ENCODE results near the gene THSD4. TPM values are rescaled to one million over a fixed set of nuclear protein-coding genes. Genes with fewer than 3 reads are reported as not detected.
A peak's percentile ranks its signal among the peaks of the same experiment; 100 is the strongest.

The THSD4 gene
- total and polyA plus RNA-seq, 5 donors from 2014 or later, result not detected

DNA sequence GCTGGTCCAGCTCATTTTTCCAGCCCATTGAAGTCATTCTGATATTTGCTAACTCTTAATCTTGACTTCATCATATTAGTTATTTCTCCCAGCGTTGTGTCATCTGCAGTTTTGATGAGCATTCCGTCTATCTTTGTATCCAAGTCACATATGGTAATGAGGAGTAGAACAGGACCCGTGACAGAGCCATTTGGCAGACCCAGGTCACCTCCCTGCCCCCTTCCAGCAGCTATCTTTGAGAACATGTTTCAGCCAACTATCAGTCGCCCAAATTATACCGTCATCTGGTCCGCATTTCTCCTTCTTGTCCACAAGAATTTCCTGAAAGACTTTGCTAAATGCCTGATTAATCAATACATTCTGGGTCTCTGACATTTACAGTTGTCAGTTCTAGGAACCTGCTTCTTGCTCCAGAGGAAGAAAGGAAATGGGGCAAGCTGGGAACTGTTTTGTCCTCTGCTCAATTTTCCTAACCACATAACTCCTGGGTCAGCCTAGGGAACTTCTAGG, 347.9 kb downstream of the THSD4 start:
- H3K27ac Mint-ChIP-seq, result no peak overlapping the region
- no peak overlapping the region for H3K4me3 Mint-ChIP-seq
- H3K36me3 Mint-ChIP-seq, result no peaks in the 10 kb centered on the region

GRCh38 chr15:71465131-71465955, 350.1 kb downstream of the THSD4 start:
- Mint-ChIP-seq H3K4me1 (no peaks in the 10 kb centered on the region), H3K9me3 (peaks cover 0 to 2% (median 0%) of the 10 kb centered on the region in 7 donors), H3K36me3 (no peaks in the 10 kb centered on the region), H3K27me3 (peaks cover 6% of the 10 kb centered on the region), H3K27ac (no peak overlapping the region), H3K4me3 (no peak overlapping the region)
- Histone ChIP-seq H3K36me3 (ENCODE audit: control insufficient read depth, insufficient read depth, low read length) (no peaks in the 10 kb centered on the region), H3K4me3 (ENCODE audit: low read depth, low read length) (no peak overlapping the region), H3K27ac (ENCODE audit: insufficient read depth, low read length, poor library complexity, severe bottlenecking) (no peak overlapping the region), H3K9me3 (ENCODE audit: control insufficient read depth in 2 of 2, low read length in 2 of 2) (no peaks in the 10 kb centered on the region), H3K27me3 (ENCODE audit: control insufficient read depth, insufficient read depth, low read length) (peaks cover 3% of the 10 kb centered on the region), H3K4me1 (ENCODE audit: control insufficient read depth, insufficient read depth, low read length, poor library complexity, severe bottlenecking) (no peaks in the 10 kb centered on the region)
- ATAC-seq (ENCODE audit: low read depth in 2 of 2), result no peak
- DNase-seq, result no peak

More for the DNA sequence above, 347.9 kb downstream of the THSD4 start:
- H3K4me3 ChIP-seq (ENCODE audit: low read depth, low read length), result no peak overlapping the region
- no peaks in the 10 kb centered on the region for H3K36me3 ChIP-seq (ENCODE audit: control insufficient read depth, insufficient read depth, low read length)
- no peaks in the 10 kb centered on the region for H3K9me3 ChIP-seq (ENCODE audit: control insufficient read depth in 2 of 2, low read length in 2 of 2)
- DNase-seq (no peak), ATAC-seq (ENCODE audit: low read depth in 2 of 2) (no peak)
- Mint-ChIP-seq H3K4me1 (no peaks in the 10 kb centered on the region), H3K27me3 (peaks cover 12% of the 10 kb centered on the region), H3K9me3 (peaks cover 0 to 2% (median 0%) of the 10 kb centered on the region in 7 donors)
- no peak overlapping the region for H3K27ac ChIP-seq (ENCODE audit: insufficient read depth, low read length, poor library complexity, severe bottlenecking)
- H3K27me3 ChIP-seq (ENCODE audit: control insufficient read depth, insufficient read depth, low read length), result peaks cover 3% of the 10 kb centered on the region
- no peaks in the 10 kb centered on the region for H3K4me1 ChIP-seq (ENCODE audit: control insufficient read depth, insufficient read depth, low read length, poor library complexity, severe bottlenecking)

DNA sequence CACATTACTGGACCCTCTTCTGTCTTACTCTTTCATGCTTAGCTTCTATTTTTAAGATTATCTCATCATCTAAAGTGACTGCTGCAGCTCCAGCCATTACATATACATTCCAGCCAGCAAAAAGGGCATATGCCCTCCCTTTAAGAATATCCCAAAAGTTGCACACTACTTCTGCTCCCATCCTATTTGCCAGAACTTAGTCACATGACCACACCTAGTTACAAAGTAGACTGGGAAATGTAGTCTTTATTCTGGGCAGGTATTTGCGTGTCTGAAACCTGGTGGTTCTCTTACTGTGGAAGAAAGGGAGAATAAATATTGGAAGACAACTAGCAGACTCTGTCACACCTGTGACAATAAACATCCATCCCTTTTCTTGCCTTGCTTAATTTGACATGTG, 353.4 kb downstream of the THSD4 start:
- no peak overlapping the region for H3K4me3 ChIP-seq (ENCODE audit: low read depth, low read length)
- H3K9me3 ChIP-seq (ENCODE audit: control insufficient read depth in 2 of 2, low read length in 2 of 2), result no peaks in the 10 kb centered on the region
- ATAC-seq (ENCODE audit: low read depth in 2 of 2), result no peak
- peaks cover 0 to 2% (median 0%) of the 10 kb centered on the region in 7 donors for H3K9me3 Mint-ChIP-seq
- H3K27me3 ChIP-seq (ENCODE audit: control insufficient read depth, insufficient read depth, low read length), result peaks cover 3% of the 10 kb centered on the region
- no peaks in the 10 kb centered on the region for H3K36me3 ChIP-seq (ENCODE audit: control insufficient read depth, insufficient read depth, low read length)
- H3K4me1 ChIP-seq (ENCODE audit: control insufficient read depth, insufficient read depth, low read length, poor library complexity, severe bottlenecking), result no peaks in the 10 kb centered on the region
- no peak overlapping the region for H3K27ac ChIP-seq (ENCODE audit: insufficient read depth, low read length, poor library complexity, severe bottlenecking)
- DNase-seq, result no peak
- no peak overlapping the region for H3K4me3 Mint-ChIP-seq
- no peak overlapping the region for H3K27ac Mint-ChIP-seq
- H3K27me3 Mint-ChIP-seq, result peaks cover 6% of the 10 kb centered on the region
- no peaks in the 10 kb centered on the region for H3K36me3 Mint-ChIP-seq
- H3K4me1 Mint-ChIP-seq, result no peaks in the 10 kb centered on the region

DNA sequence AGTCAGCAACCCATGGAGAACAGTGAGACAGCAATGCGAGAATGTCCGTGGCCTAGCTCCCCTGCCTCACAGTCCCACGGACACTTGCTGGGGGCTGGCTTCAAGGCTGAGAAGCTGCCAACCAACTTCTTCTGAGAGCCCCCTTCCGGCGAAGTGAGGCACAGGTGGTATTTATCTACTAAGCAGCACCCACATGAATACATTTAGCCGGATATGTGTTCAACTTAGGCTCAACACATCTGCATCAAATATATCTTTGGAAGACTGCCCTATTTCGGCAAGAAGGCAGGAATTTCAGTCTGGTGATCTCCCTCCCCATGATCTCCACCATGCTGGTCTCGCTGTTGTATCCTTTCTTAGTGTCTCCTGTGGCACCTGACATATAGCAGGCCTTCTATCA, 354.1 kb downstream of the THSD4 start:
- H3K27me3 Mint-ChIP-seq, result peaks cover 6% of the 10 kb centered on the region
- no peak overlapping the region for H3K27ac Mint-ChIP-seq
- H3K4me1 Mint-ChIP-seq, result no peaks in the 10 kb centered on the region
- Histone ChIP-seq H3K27ac (ENCODE audit: insufficient read depth, low read length, poor library complexity, severe bottlenecking) (no peak overlapping the region), H3K9me3 (ENCODE audit: control insufficient read depth in 2 of 2, low read length in 2 of 2) (no peaks in the 10 kb centered on the region), H3K36me3 (ENCODE audit: control insufficient read depth, insufficient read depth, low read length) (no peaks in the 10 kb centered on the region), H3K4me3 (ENCODE audit: low read depth, low read length) (no peak overlapping the region), H3K27me3 (ENCODE audit: control insufficient read depth, insufficient read depth, low read length) (peaks cover 3% of the 10 kb centered on the region), H3K4me1 (ENCODE audit: control insufficient read depth, insufficient read depth, low read length, poor library complexity, severe bottlenecking) (no peaks in the 10 kb centered on the region)
- H3K4me3 Mint-ChIP-seq, result no peak overlapping the region
- ATAC-seq (ENCODE audit: low read depth in 2 of 2), result no peak
- peaks cover 0 to 2% (median 0%) of the 10 kb centered on the region in 7 donors for H3K9me3 Mint-ChIP-seq
- H3K36me3 Mint-ChIP-seq, result no peaks in the 10 kb centered on the region
- no peak for DNase-seq

DNA sequence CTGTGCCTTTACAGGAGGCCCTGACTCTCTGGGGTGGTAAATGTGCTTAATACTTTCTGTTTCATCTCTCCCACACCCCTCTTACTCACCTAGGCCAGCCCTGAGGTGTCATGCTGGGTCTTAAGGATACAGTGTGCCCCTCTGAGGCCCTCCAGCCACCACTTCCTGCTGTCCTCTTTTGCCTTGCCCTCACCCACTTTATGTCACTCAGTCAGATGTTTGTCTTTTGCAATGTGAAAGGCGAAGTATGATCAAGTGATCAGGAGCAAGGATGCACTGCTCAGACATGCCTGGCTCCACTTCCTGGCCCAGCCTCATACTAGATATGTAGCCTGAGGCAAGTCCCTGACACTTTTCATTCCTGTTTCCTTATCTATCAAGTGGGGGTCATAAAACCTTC, 356.1 kb downstream of the THSD4 start:
- Histone ChIP-seq H3K4me3 (ENCODE audit: low read depth, low read length) (no peak overlapping the region), H3K4me1 (ENCODE audit: control insufficient read depth, insufficient read depth, low read length, poor library complexity, severe bottlenecking) (no peaks in the 10 kb centered on the region), H3K36me3 (ENCODE audit: control insufficient read depth, insufficient read depth, low read length) (no peaks in the 10 kb centered on the region), H3K27me3 (ENCODE audit: control insufficient read depth, insufficient read depth, low read length) (no peaks in the 10 kb centered on the region), H3K9me3 (ENCODE audit: control insufficient read depth in 2 of 2, low read length in 2 of 2) (no peaks in the 10 kb centered on the region), H3K27ac (ENCODE audit: insufficient read depth, low read length, poor library complexity, severe bottlenecking) (no peak overlapping the region)
- Mint-ChIP-seq H3K36me3 (no peaks in the 10 kb centered on the region), H3K27me3 (peaks cover 14% of the 10 kb centered on the region), H3K4me1 (no peaks in the 10 kb centered on the region), H3K4me3 (no peak overlapping the region), H3K27ac (no peak overlapping the region), H3K9me3 (peaks cover 0 to 2% (median 0%) of the 10 kb centered on the region in 7 donors)
- no peak for ATAC-seq (ENCODE audit: low read depth in 2 of 2)
- DNase-seq, result peak in 1 of 3 donors; percentile 12

GRCh38 chr15:71472566-71472965, 357.3 kb downstream of the THSD4 start:
- Mint-ChIP-seq H3K4me1 (no peaks in the 10 kb centered on the region), H3K36me3 (no peaks in the 10 kb centered on the region), H3K27ac (no peak overlapping the region), H3K27me3 (peaks cover 16% of the 10 kb centered on the region), H3K9me3 (peaks cover 0 to 2% (median 0%) of the 10 kb centered on the region in 7 donors), H3K4me3 (no peak overlapping the region)
- H3K36me3 ChIP-seq (ENCODE audit: control insufficient read depth, insufficient read depth, low read length), result no peaks in the 10 kb centered on the region
- H3K9me3 ChIP-seq (ENCODE audit: control insufficient read depth in 2 of 2, low read length in 2 of 2), result no peaks in the 10 kb centered on the region
- H3K27me3 ChIP-seq (ENCODE audit: control insufficient read depth, insufficient read depth, low read length), result no peaks in the 10 kb centered on the region
- ATAC-seq (ENCODE audit: low read depth in 2 of 2), result no peak
- DNase-seq, result no peak
- H3K27ac ChIP-seq (ENCODE audit: insufficient read depth, low read length, poor library complexity, severe bottlenecking), result no peak overlapping the region
- H3K4me3 ChIP-seq (ENCODE audit: low read depth, low read length), result no peak overlapping the region
- no peaks in the 10 kb centered on the region for H3K4me1 ChIP-seq (ENCODE audit: control insufficient read depth, insufficient read depth, low read length, poor library complexity, severe bottlenecking)

GRCh38 chr15:71473751-71474150, 358.5 kb downstream of the THSD4 start:
- Mint-ChIP-seq H3K36me3 (no peaks in the 10 kb centered on the region), H3K9me3 (peaks cover 0 to 2% (median 0%) of the 10 kb centered on the region in 7 donors), H3K27ac (no peak overlapping the region), H3K4me1 (no peaks in the 10 kb centered on the region), H3K4me3 (no peak overlapping the region), H3K27me3 (peaks cover 13% of the 10 kb centered on the region)
- Histone ChIP-seq H3K27me3 (ENCODE audit: control insufficient read depth, insufficient read depth, low read length) (no peaks in the 10 kb centered on the region), H3K4me3 (ENCODE audit: low read depth, low read length) (no peak overlapping the region), H3K4me1 (ENCODE audit: control insufficient read depth, insufficient read depth, low read length, poor library complexity, severe bottlenecking) (no peaks in the 10 kb centered on the region), H3K9me3 (ENCODE audit: control insufficient read depth in 2 of 2, low read length in 2 of 2) (no peaks in the 10 kb centered on the region), H3K36me3 (ENCODE audit: control insufficient read depth, insufficient read depth, low read length) (no peaks in the 10 kb centered on the region), H3K27ac (ENCODE audit: insufficient read depth, low read length, poor library complexity, severe bottlenecking) (no peak overlapping the region)
- no peak for DNase-seq
- no peak for ATAC-seq (ENCODE audit: low read depth in 2 of 2)

DNA sequence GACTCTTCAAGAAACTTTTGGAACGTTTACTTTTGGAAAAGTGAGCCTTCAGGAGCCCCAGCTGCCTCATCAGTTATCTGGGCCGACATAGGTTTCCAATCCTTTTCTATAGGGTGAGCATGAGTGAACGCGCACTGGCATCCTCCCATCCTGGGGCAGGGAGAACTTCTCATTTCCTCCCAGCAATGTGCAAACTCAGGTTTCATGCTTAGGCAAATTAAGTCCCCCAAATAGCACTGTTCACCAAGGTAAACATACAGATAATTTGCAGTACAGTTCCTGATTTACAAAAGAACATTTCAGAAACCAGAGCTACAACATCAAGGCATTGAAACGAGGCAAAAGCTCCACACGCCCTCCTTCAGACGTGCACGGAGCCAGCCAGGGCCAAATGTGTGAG, 361.6 kb downstream of the THSD4 start:
- peaks cover 0 to 2% (median 0%) of the 10 kb centered on the region in 7 donors for H3K9me3 Mint-ChIP-seq
- H3K36me3 Mint-ChIP-seq, result no peaks in the 10 kb centered on the region
- Histone ChIP-seq H3K4me3 (ENCODE audit: low read depth, low read length) (no peak overlapping the region), H3K9me3 (ENCODE audit: control insufficient read depth in 2 of 2, low read length in 2 of 2) (no peaks in the 10 kb centered on the region), H3K4me1 (ENCODE audit: control insufficient read depth, insufficient read depth, low read length, poor library complexity, severe bottlenecking) (no peaks in the 10 kb centered on the region), H3K27me3 (ENCODE audit: control insufficient read depth, insufficient read depth, low read length) (no peaks in the 10 kb centered on the region), H3K36me3 (ENCODE audit: control insufficient read depth, insufficient read depth, low read length) (no peaks in the 10 kb centered on the region), H3K27ac (ENCODE audit: insufficient read depth, low read length, poor library complexity, severe bottlenecking) (no peak overlapping the region)
- no peak overlapping the region for H3K27ac Mint-ChIP-seq
- ATAC-seq (ENCODE audit: low read depth in 2 of 2) (no peak), DNase-seq (no peak)
- H3K4me1 Mint-ChIP-seq, result no peaks in the 10 kb centered on the region
- peaks cover 13% of the 10 kb centered on the region for H3K27me3 Mint-ChIP-seq
- H3K4me3 Mint-ChIP-seq, result no peak overlapping the region
